Fibroblast of skin of left biceps (primary cell): ENCODE results near the gene ARF1.

Experiments
- DNase-seq, 2 experiments: peaks; one replicate each; pipeline ENCODE4 v3.0.0-alpha.2; 2013; ENCODE audit warnings: low read depth in 2 of 2

ARF1 gene

DNA sequence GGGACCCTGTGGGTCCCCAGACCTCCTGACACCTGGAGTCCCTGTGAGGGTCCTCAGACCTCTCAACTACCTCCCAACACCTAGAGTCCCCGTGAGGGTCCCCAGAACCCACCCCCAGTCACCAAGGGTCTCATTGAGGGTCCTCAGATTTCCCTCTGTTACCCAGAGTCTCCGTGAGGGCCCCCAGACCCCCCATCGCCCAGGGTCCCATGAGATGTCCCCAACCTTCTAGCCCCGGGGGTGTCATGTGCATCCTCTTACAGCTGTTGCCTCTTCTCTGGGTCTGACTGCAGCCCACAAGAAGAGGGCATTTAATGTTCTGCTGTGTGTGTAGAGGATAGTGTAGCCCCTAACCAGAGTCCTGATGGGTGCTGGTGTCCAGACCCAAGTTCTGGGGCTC, 65.3 kb downstream of the ARF1 start:
- DNase-seq: no peak

DNA sequence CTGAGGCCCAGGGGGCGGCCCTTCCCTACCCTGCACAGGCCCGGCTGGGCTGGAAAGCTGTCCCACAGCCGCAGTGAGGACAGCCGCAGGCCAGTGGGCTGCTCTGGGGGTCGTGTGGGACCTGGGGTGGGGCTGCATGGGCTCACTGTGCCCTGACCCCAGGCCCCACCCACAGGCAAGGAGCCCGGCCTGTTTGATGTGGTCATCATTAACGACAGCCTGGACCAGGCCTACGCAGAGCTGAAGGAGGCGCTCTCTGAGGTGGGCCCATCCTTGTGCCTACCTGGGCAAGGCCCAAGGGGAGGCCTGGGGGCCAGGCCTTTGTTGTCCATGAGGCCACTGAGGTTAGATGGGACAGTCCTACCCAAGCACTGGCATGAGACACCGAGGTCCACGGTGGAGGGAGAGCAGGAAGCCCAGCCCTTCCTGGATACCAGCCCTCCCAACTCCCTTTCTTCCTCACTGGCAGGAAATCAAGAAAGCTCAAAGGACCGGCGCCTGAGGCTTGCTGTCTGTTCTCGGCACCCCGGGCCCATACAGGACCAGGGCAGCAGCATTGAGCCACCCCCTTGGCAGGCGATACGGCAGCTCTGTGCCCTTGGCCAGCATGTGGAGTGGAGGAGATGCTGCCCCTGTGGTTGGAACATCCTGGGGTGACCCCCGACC, 65.8 kb downstream of the ARF1 start:
- DNase-seq: no peak
